Thymus (tissue), 11 donors: ENCODE measurements around the gene XRCC4. TPM values are rescaled to one million over a fixed set of nuclear protein-coding genes. Genes with fewer than 3 reads are reported as not detected.

Experiments used
- DNase-seq, 9 donors: peaks; one replicate each; pipeline ENCODE4 v3.0.0-alpha.2; 2013; ENCODE audit warnings: low spot score in 9 of 9, low read depth in 6 of 9, missing footprints in 1 of 9
- H3K27ac ChIP-seq, 2 donors: one replicate each; pipeline ENCODE4 v1.5.1; 2013; ENCODE audit warnings: control low read depth in 1 of 2, low read depth in 1 of 2, low read length in 1 of 2, mild to moderate bottlenecking in 1 of 2, moderate library complexity in 1 of 2
- H3K27me3 ChIP-seq, 2 donors: one replicate each; pipeline ENCODE4 v1.5.1; 2013; ENCODE audit warnings: low read length in 1 of 2; ENCODE audit not compliant: control insufficient read depth in 2 of 2, insufficient read depth in 1 of 2
- H3K36me3 ChIP-seq, 2 donors: one replicate each; pipeline ENCODE4 v1.5.1; 2013; ENCODE audit warnings: low read length in 1 of 2, mild to moderate bottlenecking in 1 of 2, moderate library complexity in 1 of 2; ENCODE audit not compliant: control insufficient read depth in 2 of 2, insufficient read depth in 2 of 2
- H3K4me1 ChIP-seq, 2 donors: one replicate each; pipeline ENCODE4 v1.5.1; 2013; ENCODE audit warnings: low read length in 2 of 2; ENCODE audit not compliant: control insufficient read depth in 2 of 2, insufficient read depth in 2 of 2
- H3K4me3 ChIP-seq, 2 donors: one replicate each; pipeline ENCODE4 v1.5.1; 2013; ENCODE audit warnings: low read length in 2 of 2, control low read depth in 1 of 2, mild to moderate bottlenecking in 1 of 2
- H3K9me3 ChIP-seq, 2 donors: one replicate each; pipeline ENCODE4 v1.5.1; 2013; ENCODE audit warnings: low read length in 1 of 2, mild to moderate bottlenecking in 1 of 2; ENCODE audit not compliant: control insufficient read depth in 2 of 2, insufficient read depth in 1 of 2
- WGBS: extraction: QIAGEN DNeasy Blood & Tissue Kit; methylation state at CpG from one replicate; pipeline ENCODE4 v1.1.7; 2013; 5-methylcytosine and 5-hydroxymethylcytosine counted together
- polyA plus RNA-seq: library from polyadenylated mRNA; stranded (reverse); fragments of 200-250 nt; gene quantifications from one replicate; pipeline ENCODE4 v1.2.3, GENCODE V29; 2013
- total RNA-seq: library from RNA; stranded (reverse); fragments of 120-200 nt; gene quantifications from one replicate; pipeline ENCODE4 v1.2.4, GENCODE V29; 2013
- donor health status: healthy.

Gene XRCC4
- total and polyA plus RNA-seq, 2 donors: 12.5 to 21.3 TPM

GRCh38 chr5:83321483-83322055, 244.2 kb downstream of the XRCC4 start:
- Histone ChIP-seq H3K27ac (no peak overlapping the region), H3K27me3 (no peaks in the 10 kb centered on the region), H3K36me3 (no peaks in the 10 kb centered on the region), H3K9me3 (no peaks in the 10 kb centered on the region), H3K4me3 (no peak overlapping the region), H3K4me1 (no peaks in the 10 kb centered on the region)
- no peak for DNase-seq

DNA sequence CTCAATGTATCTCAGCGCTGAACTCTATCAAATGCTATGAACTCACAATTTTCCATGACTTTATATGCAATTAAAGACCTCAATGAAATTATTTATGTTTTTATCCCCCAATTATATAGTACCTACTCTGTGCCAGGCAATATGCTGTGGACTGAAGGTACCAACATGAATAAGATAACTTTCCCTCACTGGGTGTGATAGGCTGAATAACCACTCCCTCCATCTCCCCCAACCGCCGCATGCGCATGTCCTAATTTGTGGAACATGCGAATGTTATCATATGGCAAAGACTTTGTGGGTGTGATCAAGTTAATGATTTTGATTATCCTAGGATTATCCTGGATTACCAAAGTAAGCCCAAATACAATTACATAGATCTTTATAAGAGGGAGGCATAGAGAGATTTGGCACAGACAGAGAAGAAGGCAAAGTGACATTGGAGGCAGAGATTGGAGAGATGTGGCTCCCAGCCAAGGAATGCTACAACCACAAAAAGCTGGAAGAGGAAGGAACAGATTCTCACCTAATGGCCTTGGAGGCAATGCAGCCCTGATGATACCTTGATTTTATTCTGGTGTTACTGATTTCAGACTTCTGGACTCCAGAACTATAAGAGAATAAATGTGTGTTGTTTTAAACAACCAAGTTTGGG, 245.1 kb downstream of the XRCC4 start:
- H3K4me3 ChIP-seq: no peak overlapping the region
- WGBS: 99% methylated on average over 5 of the region's 5 CpGs
- H3K27me3 ChIP-seq: no peaks in the 10 kb centered on the region
- H3K9me3 ChIP-seq: no peaks in the 10 kb centered on the region
- H3K36me3 ChIP-seq: no peaks in the 10 kb centered on the region
- H3K27ac ChIP-seq: no peak overlapping the region
- DNase-seq: no peak
- H3K4me1 ChIP-seq: no peaks in the 10 kb centered on the region

DNA sequence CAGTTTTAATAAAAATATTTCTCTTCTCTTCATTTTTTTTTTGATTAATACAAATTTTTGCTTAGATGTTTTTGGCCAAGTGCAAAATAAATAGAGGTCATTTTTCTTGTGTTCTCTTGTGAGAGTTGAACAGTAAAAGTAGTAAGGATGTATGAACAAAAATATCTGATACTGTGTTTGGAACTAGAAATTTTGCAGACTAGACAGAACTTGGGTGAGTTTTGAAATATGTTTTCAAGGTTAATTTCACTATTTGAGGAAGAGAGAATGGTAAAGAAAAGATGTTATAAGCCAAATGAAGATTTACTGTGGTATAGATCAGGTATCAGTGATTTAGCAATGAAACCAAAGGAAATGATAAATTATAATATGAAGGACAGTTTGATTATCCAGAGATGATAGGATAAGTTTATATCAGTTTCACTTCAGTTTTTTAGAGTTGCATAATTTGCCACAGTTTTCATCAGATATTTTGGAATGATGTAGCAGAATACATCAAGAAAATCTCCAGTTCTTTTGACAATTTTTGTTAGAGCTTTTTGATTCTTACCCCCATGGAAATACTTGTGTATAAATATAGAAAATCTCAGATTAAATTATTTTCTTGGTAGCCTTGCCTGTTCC, 246.3 kb downstream of the XRCC4 start:
- no peak for DNase-seq
- no peak overlapping the region for H3K27ac ChIP-seq
- no peaks in the 10 kb centered on the region for H3K9me3 ChIP-seq

GRCh38 chr5:83331842-83332241, 254.5 kb downstream of the XRCC4 start:
- Histone ChIP-seq H3K4me1 (no peaks in the 10 kb centered on the region), H3K4me3 (no peak overlapping the region), H3K36me3 (no peaks in the 10 kb centered on the region), H3K27ac (no peak overlapping the region), H3K9me3 (no peaks in the 10 kb centered on the region), H3K27me3 (no peaks in the 10 kb centered on the region)
- WGBS: 100% methylated on average over 2 of the region's 2 CpGs
- no peak for DNase-seq

More for the DNA sequence above, 246.3 kb downstream of the XRCC4 start:
- Histone ChIP-seq H3K36me3 (no peaks in the 10 kb centered on the region), H3K4me3 (no peak overlapping the region), H3K27me3 (no peaks in the 10 kb centered on the region), H3K4me1 (no peaks in the 10 kb centered on the region)

GRCh38 chr5:83337453-83338035, 260.2 kb downstream of the XRCC4 start:
- peaks cover 4% of the 10 kb centered on the region in 2 donors for H3K4me1 ChIP-seq
- no peaks in the 10 kb centered on the region for H3K27me3 ChIP-seq
- H3K27ac ChIP-seq: no peak overlapping the region
- no peak for DNase-seq
- H3K36me3 ChIP-seq: no peaks in the 10 kb centered on the region
- no peaks in the 10 kb centered on the region for H3K9me3 ChIP-seq
- H3K4me3 ChIP-seq: no peak overlapping the region
- 95% methylated on average over 4 of the region's 4 CpGs for WGBS

DNA sequence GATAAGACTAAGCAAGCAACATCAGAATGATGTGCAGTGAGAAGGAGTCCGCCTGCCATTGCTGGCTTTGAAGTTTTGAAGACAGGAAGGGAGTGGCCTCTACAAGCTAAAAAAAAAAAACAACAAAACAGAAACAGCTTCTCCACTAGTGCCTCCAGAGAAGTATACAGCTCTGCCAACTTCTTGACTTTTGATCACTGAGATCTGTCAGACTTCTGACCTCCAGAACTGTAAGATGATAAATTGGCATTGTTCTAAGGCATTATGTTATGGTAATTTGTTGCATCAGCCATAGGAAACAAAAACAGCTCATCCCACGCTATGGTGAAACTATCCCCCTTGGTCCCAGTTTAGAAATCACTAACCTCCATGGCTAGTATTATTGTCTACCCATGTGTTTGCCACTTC, 263.2 kb downstream of the XRCC4 start:
- peak in 8 of 9 donors; percentile 18 to 76 (median 38) for DNase-seq
- peaks cover 4% of the 10 kb centered on the region in 2 donors for H3K4me1 ChIP-seq
- 74% methylated on average over 2 of the region's 2 CpGs for WGBS
- H3K9me3 ChIP-seq: no peaks in the 10 kb centered on the region
- H3K36me3 ChIP-seq: no peaks in the 10 kb centered on the region
- peak overlapping the region; percentile 18 to 32 for H3K27ac ChIP-seq
- no peak overlapping the region for H3K4me3 ChIP-seq
- no peaks in the 10 kb centered on the region for H3K27me3 ChIP-seq

GRCh38 chr5:83341815-83342334, 264.5 kb downstream of the XRCC4 start:
- Histone ChIP-seq H3K36me3 (no peaks in the 10 kb centered on the region), H3K4me3 (no peak overlapping the region), H3K4me1 (peaks cover 4% of the 10 kb centered on the region in 2 donors), H3K9me3 (no peaks in the 10 kb centered on the region), H3K27me3 (no peaks in the 10 kb centered on the region), H3K27ac (no peak overlapping the region)
- 94% methylated on average over 3 of the region's 3 CpGs for WGBS
- DNase-seq: no peak

GRCh38 chr5:83342465-83342864, 265.1 kb downstream of the XRCC4 start:
- H3K27me3 ChIP-seq: no peaks in the 10 kb centered on the region
- no peak overlapping the region for H3K27ac ChIP-seq
- 99% methylated on average over 2 of the region's 2 CpGs for WGBS
- H3K36me3 ChIP-seq: no peaks in the 10 kb centered on the region
- H3K4me3 ChIP-seq: no peak overlapping the region
- no peak for DNase-seq
- H3K4me1 ChIP-seq: peaks cover 4% of the 10 kb centered on the region in 2 donors
- H3K9me3 ChIP-seq: peaks cover 0 to 1% of the 10 kb centered on the region in 2 donors

GRCh38 chr5:83343299-83343698, 266.0 kb downstream of the XRCC4 start:
- 97% methylated on average over 2 of the region's 2 CpGs for WGBS

More at GRCh38 chr5:83343299-83343698, 266.0 kb downstream of the XRCC4 start:
- H3K4me3 ChIP-seq: no peak overlapping the region
- H3K9me3 ChIP-seq: peaks cover 1 to 10% of the 10 kb centered on the region in 2 donors
- no peaks in the 10 kb centered on the region for H3K36me3 ChIP-seq
- no peak for DNase-seq
- no peak overlapping the region for H3K27ac ChIP-seq
- no peaks in the 10 kb centered on the region for H3K27me3 ChIP-seq
- H3K4me1 ChIP-seq: peaks cover 4% of the 10 kb centered on the region in 2 donors
